CD14-positive monocyte (primary cell): ENCODE data around the gene GABBR2. TPM values are rescaled to one million over a fixed set of nuclear protein-coding genes. Genes with fewer than 3 reads are reported as not detected.

Experiments
- DNase-seq, 3 donors: peaks; one replicate each; pipeline ENCODE4 v3.0.0-alpha.2; 2011 to 2022
- H2AFZ ChIP-seq: 2 replicates; pipeline ENCODE4 v1.6.0; 2012; ENCODE audit warnings: mild to moderate bottlenecking, low read depth, low read length, inconsistent platforms; ENCODE audit not compliant: insufficient read depth, poor library complexity, severe bottlenecking
- H3K27ac ChIP-seq, 2 donors: 1 replicate in 1 of 2; 2 replicates in 1 of 2; pipeline ENCODE4 v1.5.1; 2012 to 2013; ENCODE audit warnings: low read length in 2 of 2, control low read depth in 1 of 2, inconsistent platforms in 1 of 2, low read depth in 1 of 2, mild to moderate bottlenecking in 1 of 2
- H3K27me3 ChIP-seq, 2 donors: one replicate each; pipeline versions ENCODE4 v1.6.0 to v1.6.1; 2011 to 2013; ENCODE audit warnings: low read length in 2 of 2; ENCODE audit not compliant: control insufficient read depth in 2 of 2, insufficient read depth in 2 of 2
- H3K36me3 ChIP-seq, 2 donors: replicated peaks in 1 of 2; 1 replicate in 1 of 2; 2 replicates in 1 of 2; pipeline versions ENCODE4 v1.5.1 to v1.6.1; 2012 to 2013; ENCODE audit warnings: low read length in 2 of 2, control low read depth in 1 of 2, inconsistent platforms in 1 of 2, mild to moderate bottlenecking in 1 of 2; ENCODE audit not compliant: insufficient read depth in 2 of 2, control insufficient read depth in 1 of 2
- H3K4me1 ChIP-seq, 2 donors: 1 replicate in 1 of 2; 2 replicates in 1 of 2; pipeline versions ENCODE4 v1.5.1 to v1.6.1; 2012 to 2013; ENCODE audit warnings: low read length in 2 of 2, control low read depth in 1 of 2, inconsistent platforms in 1 of 2, mild to moderate bottlenecking in 1 of 2, moderate library complexity in 1 of 2; ENCODE audit not compliant: insufficient read depth in 2 of 2, control insufficient read depth in 1 of 2
- H3K4me2 ChIP-seq: replicated peaks from 2 replicates; pipeline ENCODE3; 2012; ENCODE audit warnings: low read length, moderate library complexity, mild to moderate bottlenecking; ENCODE audit not compliant: poor library complexity, severe bottlenecking; ENCODE audit errors: extremely low read depth
- H3K4me3 ChIP-seq, 3 experiments: fragments of 200-600 bp in 1 of 3; sonication (generic) in 1 of 3; replicated peaks in 1 of 3; 1 replicate in 2 of 3; 2 replicates in 1 of 3; pipeline ENCODE4 v1.5.1; 2011 to 2013; ENCODE audit warnings: low read length in 3 of 3, mild to moderate bottlenecking in 3 of 3, control low read depth in 2 of 3, low read depth in 2 of 3, inconsistent platforms in 1 of 3, moderate library complexity in 1 of 3
- H3K79me2 ChIP-seq: 2 replicates; pipeline ENCODE4 v1.6.0; 2012; ENCODE audit warnings: mild to moderate bottlenecking, control low read depth, inconsistent platforms, low read length, moderate library complexity; ENCODE audit not compliant: insufficient read depth
- H3K9ac ChIP-seq: 2 replicates; pipeline ENCODE4 v1.6.0; 2017; ENCODE audit warnings: low read length, mild to moderate bottlenecking; ENCODE audit not compliant: insufficient read depth, poor library complexity, severe bottlenecking
- H3K9me3 ChIP-seq, 2 donors: replicated peaks in 1 of 2; 1 replicate in 1 of 2; 2 replicates in 1 of 2; pipeline versions ENCODE4 v1.5.1 to v1.6.1; 2012 to 2013; ENCODE audit warnings: low read length in 2 of 2, control low read depth in 1 of 2; ENCODE audit not compliant: control insufficient read depth in 1 of 2, insufficient read depth in 1 of 2
- H4K20me1 ChIP-seq: 2 replicates; pipeline ENCODE4 v1.6.0; 2012; ENCODE audit warnings: mild to moderate bottlenecking, low read length, control low read depth, moderate library complexity; ENCODE audit not compliant: insufficient read depth
- H3K27ac Mint-ChIP-seq, 7 donors: one replicate each; pipeline ENCODE4 v1.8.0; 2020; ENCODE audit warnings: mild to moderate bottlenecking in 7 of 7, mixed read lengths in 7 of 7, moderate library complexity in 6 of 7, inconsistent platforms in 2 of 7
- H3K27me3 Mint-ChIP-seq, 3 donors: one replicate each; pipeline ENCODE4 v1.8.0; 2021 to 2022; ENCODE audit warnings: low read depth in 3 of 3, mild to moderate bottlenecking in 3 of 3, mixed read lengths in 3 of 3, moderate library complexity in 3 of 3, inconsistent platforms in 1 of 3
- H3K36me3 Mint-ChIP-seq, 2 donors: one replicate each; pipeline ENCODE4 v1.8.0; 2020; ENCODE audit warnings: mixed read lengths in 2 of 2, inconsistent platforms in 1 of 2, mild to moderate bottlenecking in 1 of 2
- H3K4me1 Mint-ChIP-seq: one replicate; pipeline ENCODE4 v1.8.0; 2020; ENCODE audit warnings: mild to moderate bottlenecking, mixed read lengths
- H3K4me3 Mint-ChIP-seq, 2 donors: one replicate each; pipeline ENCODE4 v1.8.0; 2020; ENCODE audit warnings: mild to moderate bottlenecking in 2 of 2, mixed read lengths in 2 of 2, moderate library complexity in 1 of 2
- H3K9me3 Mint-ChIP-seq, 7 donors: one replicate each; pipeline ENCODE4 v1.8.0; 2020 to 2022; ENCODE audit warnings: mixed read lengths in 7 of 7, mild to moderate bottlenecking in 6 of 7, moderate library complexity in 6 of 7, inconsistent platforms in 2 of 7
- WGBS: methylation state at CpG from one replicate; pipeline ENCODE4 v1.1.5; 2013; ENCODE audit warnings: missing lambda C conversion rate; ENCODE audit not compliant: insufficient coverage; 5-methylcytosine and 5-hydroxymethylcytosine counted together
- intact Hi-C, 2 donors: fragments of 100-400 bp; cut with micrococcal nuclease; formaldehyde crosslinking; loops; one replicate each; pipeline versions ENCODE4 v1.15.0 to v1.15.1; 2023
- polyA plus RNA-seq, 3 donors: library from polyadenylated mRNA; depleted of rRNA in 1 of 3; unstranded in 2 of 3; stranded (reverse) in 1 of 3; fragments of 300-500 nt in 2 of 3; fragments of >200 nt in 1 of 3; fragmentation: Illumina TruSeq in 2 of 3; gene quantifications; 1 replicate in 2 of 3; 2 replicates in 1 of 3; pipeline ENCODE4 v1.2.3, GENCODE V29; 2012 to 2021
- TF ChIP-seq, protein P1 (sequence below): fragments of 200-600 bp; IDR thresholded peaks from one replicate; pipeline ENCODE4 v1.8.0; 2022; ENCODE audit warnings: antibody characterized with exemption, mild to moderate bottlenecking

The GABBR2 gene
- polyA plus RNA-seq, 3 donors, result not detected

GRCh38 chr9:98751210-98751609 lies 42.5 kb upstream of the GABBR2 start:
- H3K79me2 ChIP-seq, result no peaks in the 10 kb centered on the region
- peaks cover 27 to 32% of the 10 kb centered on the region in 2 donors for H3K4me1 ChIP-seq
- H2AFZ ChIP-seq, result no peak overlapping the region
- Mint-ChIP-seq H3K36me3 (peaks cover 0 to 2% of the 10 kb centered on the region in 2 donors), H3K9me3 (peaks cover 0 to 3% (median 0%) of the 10 kb centered on the region in 7 donors), H3K27ac (peak overlapping the region in 3 of 7 donors; percentile 22 to 90 (median 58)), H3K4me3 (no peak overlapping the region), H3K4me1 (peaks cover 33% of the 10 kb centered on the region), H3K27me3 (peaks cover 0 to 3% (median 0%) of the 10 kb centered on the region in 3 donors)
- H3K27me3 ChIP-seq, result no peaks in the 10 kb centered on the region
- no peak overlapping the region for H3K9ac ChIP-seq
- DNase-seq, result no peak
- intact Hi-C loops, result no loop called here
- peak overlapping the region in 1 of 3 experiments; percentile 23 for H3K4me3 ChIP-seq
- 100% methylated on average over 1 of the region's 2 CpGs for whole genome bisulfite sequencing
- no peaks in the 10 kb centered on the region for H4K20me1 ChIP-seq
- TF ChIP-seq, protein P1, sequence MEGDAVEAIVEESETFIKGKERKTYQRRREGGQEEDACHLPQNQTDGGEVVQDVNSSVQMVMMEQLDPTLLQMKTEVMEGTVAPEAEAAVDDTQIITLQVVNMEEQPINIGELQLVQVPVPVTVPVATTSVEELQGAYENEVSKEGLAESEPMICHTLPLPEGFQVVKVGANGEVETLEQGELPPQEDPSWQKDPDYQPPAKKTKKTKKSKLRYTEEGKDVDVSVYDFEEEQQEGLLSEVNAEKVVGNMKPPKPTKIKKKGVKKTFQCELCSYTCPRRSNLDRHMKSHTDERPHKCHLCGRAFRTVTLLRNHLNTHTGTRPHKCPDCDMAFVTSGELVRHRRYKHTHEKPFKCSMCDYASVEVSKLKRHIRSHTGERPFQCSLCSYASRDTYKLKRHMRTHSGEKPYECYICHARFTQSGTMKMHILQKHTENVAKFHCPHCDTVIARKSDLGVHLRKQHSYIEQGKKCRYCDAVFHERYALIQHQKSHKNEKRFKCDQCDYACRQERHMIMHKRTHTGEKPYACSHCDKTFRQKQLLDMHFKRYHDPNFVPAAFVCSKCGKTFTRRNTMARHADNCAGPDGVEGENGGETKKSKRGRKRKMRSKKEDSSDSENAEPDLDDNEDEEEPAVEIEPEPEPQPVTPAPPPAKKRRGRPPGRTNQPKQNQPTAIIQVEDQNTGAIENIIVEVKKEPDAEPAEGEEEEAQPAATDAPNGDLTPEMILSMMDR, result no peak
- H3K36me3 ChIP-seq, result no peaks in the 10 kb centered on the region
- H3K9me3 ChIP-seq, result no peaks in the 10 kb centered on the region
- H3K27ac ChIP-seq, result peak overlapping the region in 1 of 2 donors; percentile 74
- H3K4me2 ChIP-seq, result peak overlapping the region; percentile 40

GRCh38 chr9:98750364-98751060 lies 41.8 kb upstream of the GABBR2 start:
- H3K36me3 ChIP-seq, result no peaks in the 10 kb centered on the region
- TF ChIP-seq, protein P1, result no peak
- peaks cover 0 to 3% (median 2%) of the 10 kb centered on the region in 3 donors for H3K27me3 Mint-ChIP-seq
- H3K9me3 Mint-ChIP-seq, result peaks cover 0 to 3% (median 0%) of the 10 kb centered on the region in 7 donors
- H3K79me2 ChIP-seq, result no peaks in the 10 kb centered on the region
- peak overlapping the region; percentile 14 for H2AFZ ChIP-seq
- peak overlapping the region; percentile 9 to 72 for H3K4me3 Mint-ChIP-seq
- WGBS, result no CpG with 5 or more reads among the region's 5 CpGs
- H3K27me3 ChIP-seq, result no peaks in the 10 kb centered on the region
- no peaks in the 10 kb centered on the region for H3K9me3 ChIP-seq
- peaks cover 0 to 2% of the 10 kb centered on the region in 2 donors for H3K36me3 Mint-ChIP-seq
- DNase-seq, result peak; percentile 27 to 76 (median 68)
- no peaks in the 10 kb centered on the region for H4K20me1 ChIP-seq
- peaks cover 27 to 32% of the 10 kb centered on the region in 2 donors for H3K4me1 ChIP-seq
- no peak overlapping the region for H3K9ac ChIP-seq
- H3K4me2 ChIP-seq, result peak overlapping the region; percentile 40
- H3K27ac ChIP-seq, result peak overlapping the region in 1 of 2 donors; percentile 74
- H3K4me3 ChIP-seq, result peak overlapping the region in 1 of 3 experiments; percentile 23
- intact Hi-C loops, result no loop called here
- H3K27ac Mint-ChIP-seq, result peak overlapping the region; percentile 65 to 90 (median 80)
- H3K4me1 Mint-ChIP-seq, result peaks cover 33% of the 10 kb centered on the region
